Nephron progenitor cell (in vitro differentiated cells): ENCODE results near the gene TENT5C.

ENCODE experiments used
- DNase-seq: peaks from one replicate; pipeline ENCODE4 v3.0.0; 2021
- H3K27ac Mint-ChIP-seq: 2 replicates; pipeline ENCODE4 v1.8.0; 2021; ENCODE audit warnings: mild to moderate bottlenecking, moderate library complexity, mixed read lengths
- H3K27me3 Mint-ChIP-seq: 2 replicates; pipeline ENCODE4 v1.8.0; 2021; ENCODE audit warnings: mild to moderate bottlenecking, low read depth, mixed read lengths; ENCODE audit not compliant: poor library complexity
- H3K36me3 Mint-ChIP-seq: 2 replicates; pipeline ENCODE4 v1.8.0; 2021; ENCODE audit warnings: low read depth, mixed read lengths
- H3K4me1 Mint-ChIP-seq: 2 replicates; pipeline ENCODE4 v1.8.0; 2021; ENCODE audit warnings: mixed read lengths
- H3K4me3 Mint-ChIP-seq: 2 replicates; pipeline ENCODE4 v1.8.0; 2021; ENCODE audit warnings: mild to moderate bottlenecking, moderate library complexity, mixed read lengths
- H3K9me3 Mint-ChIP-seq: 2 replicates; pipeline ENCODE4 v1.8.0; 2021; ENCODE audit warnings: mild to moderate bottlenecking, moderate library complexity, mixed read lengths
- CTCF ChIP-seq: fragments of 200-600 bp; sonication (generic); IDR thresholded peaks from 2 replicates; pipeline ENCODE4 v1.5.0; 2021; ENCODE audit warnings: antibody characterized with exemption

Gene TENT5C

DNA sequence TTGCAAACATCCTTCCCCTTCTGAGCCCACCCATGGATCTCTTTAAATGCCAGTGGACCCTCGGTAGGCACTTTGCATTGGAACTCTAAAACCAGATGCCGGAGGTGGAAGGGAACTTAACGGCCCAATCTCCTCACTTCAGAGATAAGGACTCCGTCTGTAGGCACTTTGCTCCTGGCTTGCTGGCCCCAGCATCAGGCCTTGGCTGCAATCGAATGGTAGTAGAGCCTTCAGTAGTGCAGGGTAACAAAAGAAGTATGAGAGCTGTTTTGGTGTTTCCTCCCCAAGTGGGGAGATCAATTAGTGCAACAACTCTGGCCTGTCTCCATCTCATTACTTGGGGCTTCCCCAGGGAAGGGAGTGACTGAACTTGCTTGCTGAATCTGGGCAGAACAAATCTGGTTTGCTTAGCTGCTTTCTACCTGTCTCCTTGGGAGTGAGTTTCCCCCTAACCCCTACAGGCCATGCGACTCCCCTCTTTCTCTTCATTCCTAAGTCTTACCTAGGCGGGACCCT, 70.8 kb downstream of the TENT5C start:
- DNase-seq, result no peak
- H3K4me3 Mint-ChIP-seq, result no peak overlapping the region
- no peak overlapping the region for H3K27ac Mint-ChIP-seq
- no peaks in the 10 kb centered on the region for H3K4me1 Mint-ChIP-seq
- H3K9me3 Mint-ChIP-seq, result no peaks in the 10 kb centered on the region
- H3K36me3 Mint-ChIP-seq, result no peaks in the 10 kb centered on the region
- peaks cover 6% of the 10 kb centered on the region for H3K27me3 Mint-ChIP-seq
- no peak for TF ChIP-seq CTCF
